ENCODE data around the gene CDYL2. TPM values are rescaled to one million over a fixed set of nuclear protein-coding genes. Genes with fewer than 3 reads are reported as not detected.

The CDYL2 gene
- total RNA-seq, 2 donors from 2014 or later = 9.9 to 12.8 TPM

GRCh38 chr16:80670170-80670865 lies 134.1 kb downstream of the CDYL2 start:
- TF ChIP-seq, protein P1, sequence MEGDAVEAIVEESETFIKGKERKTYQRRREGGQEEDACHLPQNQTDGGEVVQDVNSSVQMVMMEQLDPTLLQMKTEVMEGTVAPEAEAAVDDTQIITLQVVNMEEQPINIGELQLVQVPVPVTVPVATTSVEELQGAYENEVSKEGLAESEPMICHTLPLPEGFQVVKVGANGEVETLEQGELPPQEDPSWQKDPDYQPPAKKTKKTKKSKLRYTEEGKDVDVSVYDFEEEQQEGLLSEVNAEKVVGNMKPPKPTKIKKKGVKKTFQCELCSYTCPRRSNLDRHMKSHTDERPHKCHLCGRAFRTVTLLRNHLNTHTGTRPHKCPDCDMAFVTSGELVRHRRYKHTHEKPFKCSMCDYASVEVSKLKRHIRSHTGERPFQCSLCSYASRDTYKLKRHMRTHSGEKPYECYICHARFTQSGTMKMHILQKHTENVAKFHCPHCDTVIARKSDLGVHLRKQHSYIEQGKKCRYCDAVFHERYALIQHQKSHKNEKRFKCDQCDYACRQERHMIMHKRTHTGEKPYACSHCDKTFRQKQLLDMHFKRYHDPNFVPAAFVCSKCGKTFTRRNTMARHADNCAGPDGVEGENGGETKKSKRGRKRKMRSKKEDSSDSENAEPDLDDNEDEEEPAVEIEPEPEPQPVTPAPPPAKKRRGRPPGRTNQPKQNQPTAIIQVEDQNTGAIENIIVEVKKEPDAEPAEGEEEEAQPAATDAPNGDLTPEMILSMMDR (conservative IDR thresholded peaks at IDR 0.05) = no peak
- no peak overlapping the region for H3K9ac ChIP-seq (ENCODE audit: extremely low read depth, low read length, poor library complexity, severe bottlenecking)
- no peaks in the 10 kb centered on the region for H3K36me3 ChIP-seq (ENCODE audit: control insufficient read depth, insufficient read depth, low read length)
- no peak overlapping the region for H3K27ac Mint-ChIP-seq
- WGBS, 2 experiments (ENCODE audit: insufficient coverage in 1 of 2, insufficient read length in 1 of 2) = 93 to 94% methylated on average over 14 to 20 of the region's 20 CpGs
- peaks cover 22% of the 10 kb centered on the region for H3K4me1 Mint-ChIP-seq
- no peaks in the 10 kb centered on the region for H3K9me3 ChIP-seq (ENCODE audit: control insufficient read depth, low read length)
- no peak overlapping the region for H3K4me3 Mint-ChIP-seq
- peaks cover 12% of the 10 kb centered on the region for H3K4me1 ChIP-seq (ENCODE audit: control insufficient read depth, insufficient read depth, low read length)
- H3K27me3 Mint-ChIP-seq (ENCODE audit: insufficient read depth) = peaks cover 77% of the 10 kb centered on the region
- H3K27me3 ChIP-seq (ENCODE audit: control insufficient read depth, insufficient read depth, low read length, poor library complexity, severe bottlenecking) = peaks cover 73% of the 10 kb centered on the region
- no peaks in the 10 kb centered on the region for H3K9me3 Mint-ChIP-seq
- no peak for DNase-seq
- no peak overlapping the region for H3K4me3 ChIP-seq (ENCODE audit: low read length)
- H3K27ac ChIP-seq (ENCODE audit: low read depth, low read length) = no peak overlapping the region
- peaks cover 13% of the 10 kb centered on the region for H3K36me3 Mint-ChIP-seq (ENCODE audit: low read depth)

GRCh38 chr16:80669673-80670072 lies 134.7 kb downstream of the CDYL2 start:
- H3K27me3 ChIP-seq (ENCODE audit: control insufficient read depth, insufficient read depth, low read length, poor library complexity, severe bottlenecking) = peaks cover 69% of the 10 kb centered on the region
- H3K4me3 Mint-ChIP-seq = no peak overlapping the region
- H3K4me3 ChIP-seq (ENCODE audit: low read length) = no peak overlapping the region
- H3K36me3 ChIP-seq (ENCODE audit: control insufficient read depth, insufficient read depth, low read length) = no peaks in the 10 kb centered on the region
- no peak overlapping the region for H3K27ac Mint-ChIP-seq
- peaks cover 15% of the 10 kb centered on the region for H3K4me1 ChIP-seq (ENCODE audit: control insufficient read depth, insufficient read depth, low read length)
- peaks cover 26% of the 10 kb centered on the region for H3K4me1 Mint-ChIP-seq
- peaks cover 71% of the 10 kb centered on the region for H3K27me3 Mint-ChIP-seq (ENCODE audit: insufficient read depth)
- peaks cover 11% of the 10 kb centered on the region for H3K36me3 Mint-ChIP-seq (ENCODE audit: low read depth)
- H3K9me3 ChIP-seq (ENCODE audit: control insufficient read depth, low read length) = no peaks in the 10 kb centered on the region
- WGBS, 2 experiments (ENCODE audit: insufficient coverage in 1 of 2, insufficient read length in 1 of 2) = 91 to 93% methylated on average over 4 to 6 of the region's 6 CpGs
- H3K9me3 Mint-ChIP-seq = no peaks in the 10 kb centered on the region
- H3K27ac ChIP-seq (ENCODE audit: low read depth, low read length) = no peak overlapping the region
- no peak overlapping the region for H3K9ac ChIP-seq (ENCODE audit: extremely low read depth, low read length, poor library complexity, severe bottlenecking)
- TF ChIP-seq, protein P1 (conservative IDR thresholded peaks at IDR 0.05) = no peak
- DNase-seq = no peak

- Histone ChIP-seq H3K9ac (ENCODE audit: extremely low read depth, low read length, poor library complexity, severe bottlenecking) (no peak overlapping the region), H3K27me3 (ENCODE audit: control insufficient read depth, insufficient read depth, low read length, poor library complexity, severe bottlenecking) (peaks cover 58% of the 10 kb centered on the region), H3K4me3 (ENCODE audit: low read length) (no peak overlapping the region), H3K36me3 (ENCODE audit: control insufficient read depth, insufficient read depth, low read length) (no peaks in the 10 kb centered on the region), H3K4me1 (ENCODE audit: control insufficient read depth, insufficient read depth, low read length) (peaks cover 16% of the 10 kb centered on the region), H3K27ac (ENCODE audit: low read depth, low read length) (no peak overlapping the region), H3K9me3 (ENCODE audit: control insufficient read depth, low read length) (no peaks in the 10 kb centered on the region)
- Mint-ChIP-seq H3K36me3 (ENCODE audit: low read depth) (peaks cover 10% of the 10 kb centered on the region), H3K4me3 (no peak overlapping the region), H3K4me1 (peaks cover 36% of the 10 kb centered on the region), H3K27me3 (ENCODE audit: insufficient read depth) (peaks cover 57% of the 10 kb centered on the region), H3K27ac (no peak overlapping the region), H3K9me3 (no peaks in the 10 kb centered on the region)
- TF ChIP-seq, protein P1 (conservative IDR thresholded peaks at IDR 0.05) = no peak
- DNase-seq = no peak
- 96 to 100% methylated on average over 2 to 6 of the region's 6 CpGs for WGBS, 2 experiments (ENCODE audit: insufficient coverage in 1 of 2, insufficient read length in 1 of 2)
These were observed 136.5 kb downstream of the CDYL2 start for GRCh38 chr16:80667925-80668324.

Measured in endodermal cell (in vitro differentiated cells).